Lung (tissue), 12 donors: ENCODE results near the gene STAT3. TPM values are rescaled to one million over a fixed set of nuclear protein-coding genes. Genes with fewer than 3 reads are reported as not detected.

Experiments used
- ATAC-seq: fragments of 200-7000 bp; cut with Tn5 transposase; one replicate; pipeline ENCODE4 v1.9.1; 2020; ENCODE audit warnings: moderate number of reproducible peaks; ENCODE audit not compliant: insufficient read depth, low FRiP score
- DNase-seq, 3 donors: peaks; one replicate each; pipeline ENCODE4 v3.0.0-alpha.2; 2013 to 2017
- H3K27ac ChIP-seq, 2 donors: one replicate each; pipeline ENCODE4 v1.5.1; 2013; ENCODE audit warnings: mild to moderate bottlenecking in 2 of 2, moderate library complexity in 2 of 2, control low read depth in 1 of 2, inconsistent platforms in 1 of 2, low read depth in 1 of 2, low read length in 1 of 2
- H3K27me3 ChIP-seq, 3 donors: one replicate each; pipeline ENCODE4 v1.5.1; 2013; ENCODE audit warnings: low read length in 2 of 3; ENCODE audit not compliant: control insufficient read depth in 3 of 3, insufficient read depth in 3 of 3
- H3K36me3 ChIP-seq, 4 donors: one replicate each; pipeline ENCODE4 v1.5.1; 2013; ENCODE audit warnings: low read length in 4 of 4, mild to moderate bottlenecking in 1 of 4, moderate library complexity in 1 of 4; ENCODE audit not compliant: control insufficient read depth in 4 of 4, insufficient read depth in 4 of 4
- H3K4me1 ChIP-seq, 5 donors: one replicate each; pipeline ENCODE4 v1.5.1; 2013; ENCODE audit warnings: low read length in 5 of 5, mild to moderate bottlenecking in 2 of 5, moderate library complexity in 1 of 5; ENCODE audit not compliant: control insufficient read depth in 5 of 5, insufficient read depth in 5 of 5
- H3K4me3 ChIP-seq: one replicate; pipeline ENCODE4 v1.5.1; 2013; ENCODE audit warnings: mild to moderate bottlenecking, control low read depth, moderate library complexity
- H3K9ac ChIP-seq, 2 donors: one replicate each; pipeline ENCODE4 v1.5.1; 2013; ENCODE audit warnings: low read length in 2 of 2, control low read depth in 1 of 2; ENCODE audit not compliant: insufficient read depth in 1 of 2
- H3K9me3 ChIP-seq, 4 donors: one replicate each; pipeline ENCODE4 v1.5.1; 2013; ENCODE audit warnings: low read length in 3 of 4, mild to moderate bottlenecking in 1 of 4, moderate library complexity in 1 of 4; ENCODE audit not compliant: control insufficient read depth in 4 of 4, insufficient read depth in 3 of 4
- WGBS, 2 donors: extraction: QIAGEN DNeasy Blood & Tissue Kit; methylation state at CpG; one replicate each; pipeline ENCODE4 v1.1.7; 2013; 5-methylcytosine and 5-hydroxymethylcytosine counted together
- polyA plus RNA-seq, 2 donors: library from polyadenylated mRNA; stranded (reverse); fragments of 200-250 nt; gene quantifications; one replicate each; pipeline ENCODE4 v1.2.1, GENCODE V29; 2013
- total RNA-seq, 2 donors: library from RNA; depleted of rRNA in 1 of 2; stranded (reverse); fragments of >200 nt in 1 of 2; gene quantifications; one replicate each; pipeline ENCODE4 v1.2.1, GENCODE V29; 2014 to 2021
- TF ChIP-seq, protein P1 (sequence below): IDR thresholded peaks from 2 replicates; pipeline ENCODE4 v1.5.1; 2012; ENCODE audit warnings: mild to moderate bottlenecking; ENCODE audit errors: control extremely low read depth, extremely low read depth
- donor health status: control.
- donor health status: control.
- donor health status: Bipolar disorder and iron deficiency.
- donor health status: healthy.
- donor health status: DM: yes; HTN: yes; CAD: no.

STAT3 gene
- total and polyA plus RNA-seq, 4 donors: 69.9 to 297 (median 239) TPM

DNA sequence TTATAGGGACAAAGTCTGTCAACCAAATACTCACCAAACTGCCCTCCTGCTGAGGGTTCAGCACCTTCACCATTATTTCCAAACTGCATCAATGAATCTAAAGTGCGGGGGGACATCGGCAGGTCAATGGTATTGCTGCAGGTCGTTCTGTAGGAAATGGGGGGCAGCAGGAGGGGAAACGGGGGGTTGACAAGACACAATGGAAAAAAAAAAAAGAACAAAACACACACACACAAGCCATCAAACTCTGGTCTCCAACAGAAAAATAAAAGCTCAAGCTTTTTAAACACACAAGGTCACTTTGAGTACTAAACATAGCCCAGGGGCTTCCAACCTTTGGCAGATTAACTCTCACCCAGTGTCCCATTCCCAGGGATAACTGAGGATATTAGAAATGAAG, 71.5 kb downstream of the STAT3 start:
- no peak overlapping the region for H3K9ac ChIP-seq
- no peak for DNase-seq
- WGBS, 2 donors: 79 to 83% methylated on average over 4 of the region's 4 CpGs
- no peak overlapping the region for H3K4me3 ChIP-seq
- H3K36me3 ChIP-seq: peaks cover 24 to 50% (median 35%) of the 10 kb centered on the region in 4 donors
- no peak for ATAC-seq
- no peaks in the 10 kb centered on the region for H3K27me3 ChIP-seq
- H3K4me1 ChIP-seq: peaks cover 0 to 19% (median 8%) of the 10 kb centered on the region in 5 donors
- TF ChIP-seq, protein P1, sequence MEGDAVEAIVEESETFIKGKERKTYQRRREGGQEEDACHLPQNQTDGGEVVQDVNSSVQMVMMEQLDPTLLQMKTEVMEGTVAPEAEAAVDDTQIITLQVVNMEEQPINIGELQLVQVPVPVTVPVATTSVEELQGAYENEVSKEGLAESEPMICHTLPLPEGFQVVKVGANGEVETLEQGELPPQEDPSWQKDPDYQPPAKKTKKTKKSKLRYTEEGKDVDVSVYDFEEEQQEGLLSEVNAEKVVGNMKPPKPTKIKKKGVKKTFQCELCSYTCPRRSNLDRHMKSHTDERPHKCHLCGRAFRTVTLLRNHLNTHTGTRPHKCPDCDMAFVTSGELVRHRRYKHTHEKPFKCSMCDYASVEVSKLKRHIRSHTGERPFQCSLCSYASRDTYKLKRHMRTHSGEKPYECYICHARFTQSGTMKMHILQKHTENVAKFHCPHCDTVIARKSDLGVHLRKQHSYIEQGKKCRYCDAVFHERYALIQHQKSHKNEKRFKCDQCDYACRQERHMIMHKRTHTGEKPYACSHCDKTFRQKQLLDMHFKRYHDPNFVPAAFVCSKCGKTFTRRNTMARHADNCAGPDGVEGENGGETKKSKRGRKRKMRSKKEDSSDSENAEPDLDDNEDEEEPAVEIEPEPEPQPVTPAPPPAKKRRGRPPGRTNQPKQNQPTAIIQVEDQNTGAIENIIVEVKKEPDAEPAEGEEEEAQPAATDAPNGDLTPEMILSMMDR: no peak
- H3K27ac ChIP-seq: peak overlapping the region in 1 of 2 donors; percentile 22
- H3K9me3 ChIP-seq: no peaks in the 10 kb centered on the region

DNA sequence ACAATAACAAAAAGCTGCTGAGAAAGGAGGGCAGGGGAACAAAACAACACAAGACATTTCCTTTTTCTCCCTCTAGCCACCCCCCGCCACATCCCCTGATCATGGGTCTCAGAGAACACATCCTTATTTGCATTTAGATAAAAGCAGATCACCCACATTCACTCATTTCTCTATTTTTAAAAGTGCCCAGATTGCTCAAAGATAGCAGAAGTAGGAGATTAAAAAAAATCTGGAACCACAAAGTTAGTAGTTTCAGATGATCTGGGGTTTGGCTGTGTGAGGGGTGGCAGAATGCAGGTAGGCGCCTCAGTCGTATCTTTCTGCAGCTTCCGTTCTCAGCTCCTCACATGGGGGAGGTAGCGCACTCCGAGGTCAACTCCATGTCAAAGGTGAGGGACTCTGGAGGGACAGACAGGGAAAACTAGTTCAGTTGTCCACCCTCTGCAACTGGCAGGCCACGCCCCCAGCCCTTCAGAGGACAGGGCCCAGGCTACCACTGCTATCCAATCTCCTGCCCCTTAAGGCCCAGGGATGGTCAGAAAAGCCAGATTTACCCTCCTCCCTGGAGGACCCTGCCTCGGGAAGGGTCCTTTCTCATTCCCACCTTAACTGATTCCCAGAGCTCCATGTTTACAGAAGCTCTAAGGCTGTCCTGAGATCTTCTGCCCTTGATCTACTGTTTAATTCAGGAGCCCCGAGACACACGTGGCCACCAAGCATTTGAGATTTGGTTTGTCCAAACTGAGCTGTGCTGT, 72.7 kb downstream of the STAT3 start:
- H3K4me1 ChIP-seq: peaks cover 0 to 25% (median 19%) of the 10 kb centered on the region in 5 donors
- no peak overlapping the region for H3K9ac ChIP-seq
- ATAC-seq (no peak), DNase-seq (no peak)
- H3K4me3 ChIP-seq: no peak overlapping the region
- WGBS, 2 donors: 56 to 78% methylated on average over 10 of the region's 10 CpGs
- H3K27ac ChIP-seq: peak overlapping the region in 1 of 2 donors; percentile 57
- H3K9me3 ChIP-seq: no peaks in the 10 kb centered on the region
- no peaks in the 10 kb centered on the region for H3K27me3 ChIP-seq
- peaks cover 22 to 50% (median 30%) of the 10 kb centered on the region in 4 donors for H3K36me3 ChIP-seq
- TF ChIP-seq, protein P1: no peak

DNA sequence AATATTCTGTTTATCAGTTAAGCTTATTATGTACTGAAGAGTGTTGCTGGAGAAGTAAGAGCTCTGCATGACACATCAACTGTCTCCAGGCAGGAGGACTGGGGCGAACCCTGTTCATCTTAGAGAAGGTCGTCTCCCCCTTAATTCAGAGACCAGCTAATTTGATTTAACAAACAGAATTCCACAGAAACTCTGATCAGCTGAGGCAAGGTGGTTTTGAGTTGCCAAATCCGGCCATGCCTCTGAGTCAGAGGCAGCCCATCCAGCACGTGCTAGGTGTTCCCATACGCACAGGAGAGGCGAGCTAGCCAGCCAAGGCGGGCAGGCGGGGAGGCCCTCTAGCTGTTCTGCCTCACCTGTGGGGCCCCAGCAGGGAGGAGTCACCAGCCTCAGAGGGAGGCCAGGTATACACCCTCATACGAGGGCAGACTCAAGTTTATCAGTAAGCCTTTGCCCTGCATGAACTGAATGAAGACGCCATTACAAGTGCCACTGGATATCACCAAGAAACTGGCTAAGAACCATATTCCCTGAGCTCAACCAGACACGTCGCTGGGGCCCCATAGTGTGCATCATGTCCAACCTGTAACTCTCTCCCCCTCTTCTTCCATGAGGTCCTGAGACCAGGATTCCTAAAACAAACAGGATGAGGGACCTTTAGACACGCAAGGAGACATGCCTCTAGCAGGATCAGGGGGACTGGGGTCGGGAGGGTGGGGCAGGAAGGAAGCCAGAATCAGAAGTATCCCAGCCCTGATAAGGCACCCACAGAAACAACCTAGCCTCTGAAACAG, 74.3 kb downstream of the STAT3 start:
- Histone ChIP-seq H3K27ac (peak overlapping the region in 1 of 2 donors; percentile 73), H3K4me1 (peaks cover 0 to 34% (median 24%) of the 10 kb centered on the region in 5 donors), H3K27me3 (no peaks in the 10 kb centered on the region), H3K4me3 (no peak overlapping the region), H3K36me3 (peaks cover 18 to 59% (median 28%) of the 10 kb centered on the region in 4 donors), H3K9me3 (no peaks in the 10 kb centered on the region), H3K9ac (no peak overlapping the region)
- DNase-seq (no peak), ATAC-seq (no peak)
- 76 to 82% methylated on average over 14 of the region's 14 CpGs for whole genome bisulfite sequencing, 2 donors
- TF ChIP-seq, protein P1: no peak
